ENCODE data around the gene CNTD1. TPM values are rescaled to one million over a fixed set of nuclear protein-coding genes. Genes with fewer than 3 reads are reported as not detected.

CNTD1 gene
- total RNA-seq, 4 donors from 2014 or later: 0.09 to 2.9 TPM; not detected in 2

GRCh38 chr17:42784811-42785592 lies 13.7 kb upstream of the CNTD1 start:
- no peak for ATAC-seq (ENCODE audit: low FRiP score)
- TF ChIP-seq, protein P1, sequence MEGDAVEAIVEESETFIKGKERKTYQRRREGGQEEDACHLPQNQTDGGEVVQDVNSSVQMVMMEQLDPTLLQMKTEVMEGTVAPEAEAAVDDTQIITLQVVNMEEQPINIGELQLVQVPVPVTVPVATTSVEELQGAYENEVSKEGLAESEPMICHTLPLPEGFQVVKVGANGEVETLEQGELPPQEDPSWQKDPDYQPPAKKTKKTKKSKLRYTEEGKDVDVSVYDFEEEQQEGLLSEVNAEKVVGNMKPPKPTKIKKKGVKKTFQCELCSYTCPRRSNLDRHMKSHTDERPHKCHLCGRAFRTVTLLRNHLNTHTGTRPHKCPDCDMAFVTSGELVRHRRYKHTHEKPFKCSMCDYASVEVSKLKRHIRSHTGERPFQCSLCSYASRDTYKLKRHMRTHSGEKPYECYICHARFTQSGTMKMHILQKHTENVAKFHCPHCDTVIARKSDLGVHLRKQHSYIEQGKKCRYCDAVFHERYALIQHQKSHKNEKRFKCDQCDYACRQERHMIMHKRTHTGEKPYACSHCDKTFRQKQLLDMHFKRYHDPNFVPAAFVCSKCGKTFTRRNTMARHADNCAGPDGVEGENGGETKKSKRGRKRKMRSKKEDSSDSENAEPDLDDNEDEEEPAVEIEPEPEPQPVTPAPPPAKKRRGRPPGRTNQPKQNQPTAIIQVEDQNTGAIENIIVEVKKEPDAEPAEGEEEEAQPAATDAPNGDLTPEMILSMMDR (IDR thresholded peaks at IDR 0.05): no peak

GRCh38 chr17:42787266-42787665 lies 11.4 kb upstream of the CNTD1 start:
- no peak for ATAC-seq (ENCODE audit: low FRiP score)
- no peak for DNase-seq (ENCODE audit: low spot score)
- TF ChIP-seq, protein P1 (IDR thresholded peaks at IDR 0.05): no peak

More at GRCh38 chr17:42784811-42785592, 13.7 kb upstream of the CNTD1 start:
- DNase-seq (ENCODE audit: low spot score): no peak

DNA sequence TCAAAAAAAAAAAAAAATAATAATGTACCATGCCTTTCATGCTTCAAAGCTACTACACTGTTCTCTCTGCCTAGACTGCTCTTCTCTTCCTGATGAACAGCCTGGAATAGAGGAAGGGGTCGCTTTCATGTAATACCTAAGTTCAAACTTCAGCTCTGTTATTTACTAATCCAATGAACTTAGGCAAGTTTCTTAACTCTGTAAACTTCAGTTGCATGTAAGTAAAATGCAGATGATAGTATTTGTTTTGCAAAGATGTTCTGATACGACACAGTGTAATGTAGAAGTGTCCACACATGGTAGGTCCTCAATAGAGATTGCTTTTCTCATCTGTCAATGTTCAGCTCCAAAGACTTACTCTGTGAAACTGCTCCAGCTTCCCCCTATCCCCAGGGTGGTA lies 6.7 kb upstream of the CNTD1 start:
- TF ChIP-seq, protein P1 (IDR thresholded peaks at IDR 0.05): no peak
- ATAC-seq (ENCODE audit: low FRiP score): no peak
- no peak for DNase-seq (ENCODE audit: low spot score)

GRCh38 chr17:42792545-42792944 lies 6.1 kb upstream of the CNTD1 start:
- DNase-seq (ENCODE audit: low spot score): no peak
- no peak for ATAC-seq (ENCODE audit: low FRiP score)
- TF ChIP-seq, protein P1 (IDR thresholded peaks at IDR 0.05): no peak

DNA sequence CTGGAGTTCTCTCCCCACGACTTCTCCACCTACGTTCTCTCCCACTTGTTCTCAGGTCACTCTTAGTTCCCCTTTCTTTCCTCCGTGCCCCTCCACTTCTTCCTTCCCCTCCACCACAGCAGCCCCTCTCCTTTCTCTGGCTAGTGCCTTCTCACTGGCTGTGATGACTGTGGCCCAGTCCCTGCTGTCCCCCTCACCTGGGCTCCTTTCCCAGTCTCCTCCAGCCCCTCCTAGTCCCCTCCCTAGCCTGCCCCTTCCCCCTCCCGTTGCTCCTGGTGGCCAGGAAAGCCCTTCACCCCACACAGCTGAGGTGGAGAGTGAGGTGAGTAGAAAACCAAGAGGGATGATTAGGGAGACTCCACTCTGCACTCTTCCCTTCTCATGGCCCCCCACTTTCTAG lies 3.6 kb upstream of the CNTD1 start:
- no peak for DNase-seq (ENCODE audit: low spot score)
- no peak for ATAC-seq (ENCODE audit: low FRiP score)
- TF ChIP-seq, protein P1 (IDR thresholded peaks at IDR 0.05): no peak

DNA sequence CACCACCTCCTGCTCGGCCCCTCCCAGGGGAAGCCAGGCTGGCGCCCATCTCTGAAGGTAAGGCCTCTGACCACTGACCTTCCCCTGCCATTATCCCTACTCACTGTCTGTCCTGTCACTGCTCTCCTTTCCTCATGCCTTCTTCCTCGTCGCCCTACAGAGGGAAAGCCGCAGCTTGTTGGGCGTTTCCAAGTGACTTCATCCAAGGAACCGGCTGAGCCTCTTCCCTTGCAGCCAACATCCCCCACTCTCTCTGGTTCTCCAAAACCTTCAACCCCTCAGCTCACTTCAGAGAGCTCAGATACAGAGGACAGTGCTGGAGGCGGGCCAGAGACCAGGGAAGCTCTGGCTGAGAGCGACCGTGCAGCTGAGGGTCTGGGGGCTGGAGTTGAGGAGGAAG lies 3.2 kb upstream of the CNTD1 start:
- TF ChIP-seq, protein P1 (IDR thresholded peaks at IDR 0.05): no peak
- DNase-seq (ENCODE audit: low spot score): no peak

More for the DNA sequence above, 3.2 kb upstream of the CNTD1 start:
- ATAC-seq (ENCODE audit: low FRiP score): no peak
